GM12878 (cell line): ENCODE results near the gene MRPL12. TPM values are rescaled to one million over a fixed set of nuclear protein-coding genes. Genes with fewer than 3 reads are reported as not detected.

Experiments
- ATAC-seq: fragments of 200-7000 bp; cut with Tn5 transposase; 3 replicates; pipeline ENCODE4 v1.9.1; 2020; ENCODE audit warnings: mild to moderate bottlenecking, moderate library complexity
- BruUV-seq: library from RNA; stranded (reverse); fragments of 400-500 nt; replicated peaks from 2 replicates; lab custom pipeline; 2021; lab: Mats Ljungman, UMichigan
- CTCF ChIA-PET: fragments of 300-600 bp; sonication (Branson Sonifier 250); formaldehyde crosslinking; extraction: SDS; loops from one replicate; lab custom pipeline; 2021; ENCODE audit warnings: inconsistent platforms; lab: Yijun Ruan, JAX
- POLR2A ChIA-PET: fragments of 350-600 bp; formaldehyde crosslinking; extraction: SDS; loops from one replicate; lab custom pipeline; 2021; ENCODE audit warnings: inconsistent platforms; lab: Charles Lee
- RAD21 ChIA-PET: fragments of 300-600 bp; sonication (Branson Sonifier 250); formaldehyde crosslinking; loops from one replicate; lab custom pipeline; 2023; ENCODE audit warnings: antibody characterized with exemption; ENCODE audit not compliant: unreplicated experiment; lab: Charles Lee
- SMC1A ChIA-PET: fragments of 300-600 bp; sonication (Branson Sonifier 250); formaldehyde crosslinking; loops from one replicate; lab custom pipeline; 2023; ENCODE audit not compliant: unreplicated experiment, uncharacterized antibody; lab: Charles Lee
- DNase-seq: peaks from one replicate; pipeline ENCODE4 v3.0.0-alpha.2; 2011; ENCODE audit warnings: low read depth, low spot score
- FAIRE-seq: peaks from 3 replicates; lab custom pipeline; 2011; peaks lifted over from hg19 to GRCh38; lab: Jason Lieb, UNC
- H2AFZ ChIP-seq: 2 replicates; pipeline ENCODE4 v1.6.0; 2011; ENCODE audit warnings: low read depth, low read length, control low read depth; ENCODE audit not compliant: control insufficient read depth
- H3K27ac ChIP-seq: 2 replicates; pipeline ENCODE4 v1.5.1; 2011; ENCODE audit warnings: control low read depth; ENCODE audit not compliant: control insufficient read depth, insufficient read depth
- H3K27me3 ChIP-seq, 2 experiments: replicated peaks in 1 of 2; 2 replicates each; pipeline versions ENCODE4 v1.6.0 to v1.6.1; 2011; ENCODE audit warnings: low read length in 1 of 2; ENCODE audit not compliant: control insufficient read depth in 2 of 2, insufficient read depth in 2 of 2
- H3K36me3 ChIP-seq, 2 experiments: 2 replicates each; pipeline ENCODE4 v1.5.1; 2011; ENCODE audit warnings: low read length in 1 of 2; ENCODE audit not compliant: control insufficient read depth in 2 of 2, insufficient read depth in 2 of 2
- H3K4me1 ChIP-seq: 2 replicates; pipeline ENCODE4 v1.6.1; 2011; ENCODE audit warnings: mild to moderate bottlenecking, low read length, moderate library complexity, mixed read lengths; ENCODE audit not compliant: control insufficient read depth, insufficient read depth
- H3K4me2 ChIP-seq: 2 replicates; pipeline ENCODE4 v1.6.0; 2011; ENCODE audit warnings: control low read depth; ENCODE audit not compliant: control insufficient read depth, insufficient read depth
- H3K4me3 ChIP-seq: fragments of 200-600 bp; sonication (generic); 2 replicates; pipeline ENCODE4 v1.5.1; 2016
- H3K79me2 ChIP-seq: 2 replicates; pipeline ENCODE4 v1.6.0; 2011; ENCODE audit warnings: low read length; ENCODE audit not compliant: control insufficient read depth, insufficient read depth
- H3K9ac ChIP-seq: 2 replicates; pipeline ENCODE4 v1.8.0; 2011; ENCODE audit warnings: low read length, control low read depth, mixed read lengths; ENCODE audit not compliant: control insufficient read depth, insufficient read depth
- H3K9me3 ChIP-seq: replicated peaks from 3 replicates; pipeline ENCODE4 v1.5.1; 2011; ENCODE audit warnings: mild to moderate bottlenecking, low read length; ENCODE audit not compliant: control insufficient read depth, insufficient read depth
- H4K20me1 ChIP-seq: 2 replicates; pipeline ENCODE4 v1.6.0; 2011; ENCODE audit not compliant: control insufficient read depth, insufficient read depth
- ASH2L ChIP-seq: fragments of 300-600, 200-600 bp; sonication (generic); IDR thresholded peaks from 2 replicates; pipeline ENCODE4 v1.6.1; 2017; ENCODE audit warnings: low read depth, mild to moderate bottlenecking, borderline replicate concordance
- BACH1 ChIP-seq: fragments of 450-650 bp; IDR thresholded peaks from 2 replicates; pipeline ENCODE4 v1.6.1; 2017; ENCODE audit warnings: mild to moderate bottlenecking, borderline replicate concordance
- CEBPZ ChIP-seq: fragments of 150-350 bp; IDR thresholded peaks from 2 replicates; pipeline ENCODE4 v1.6.1; 2016; ENCODE audit warnings: low read depth, low read length
- ESRRA ChIP-seq: IDR thresholded peaks from 2 replicates; pipeline ENCODE4 v1.6.1; 2012; ENCODE audit warnings: mild to moderate bottlenecking, low read length, improper control_type of control experiment
- PAX5 ChIP-seq: IDR thresholded peaks from 2 replicates; pipeline ENCODE4 v1.6.1; 2011; ENCODE audit warnings: low read depth, low read length, borderline replicate concordance
- PBX3 ChIP-seq: IDR thresholded peaks from 2 replicates; pipeline ENCODE4 v1.6.1; 2011; ENCODE audit warnings: mild to moderate bottlenecking, low read depth, low read length, moderate library complexity; ENCODE audit not compliant: insufficient replicate concordance
- PKNOX1 ChIP-seq: fragments of 450-650 bp; IDR thresholded peaks from 2 replicates; pipeline ENCODE4 v1.6.1; 2016; ENCODE audit warnings: mild to moderate bottlenecking
- SMAD1 ChIP-seq: fragments of 450-650 bp; IDR thresholded peaks from 2 replicates; pipeline ENCODE4 v1.6.1; 2018; ENCODE audit warnings: mild to moderate bottlenecking, low read depth; ENCODE audit not compliant: partially characterized antibody
- ZNF384 ChIP-seq: IDR thresholded peaks from 2 replicates; pipeline ENCODE4 v1.6.1; 2012; ENCODE audit warnings: low read depth, mild to moderate bottlenecking, low read length, improper control_type of control experiment, borderline replicate concordance
- WGBS: methylation state at CpG from one replicate; pipeline ENCODE4 v1.1.6; 2016; ENCODE audit warnings: low lambda C conversion rate; ENCODE audit not compliant: insufficient replicate concordance, insufficient coverage; ENCODE audit errors: missing lambda C conversion rate; 5-methylcytosine and 5-hydroxymethylcytosine counted together
- in situ Hi-C: fragments of 300-500 bp; cut with MboI; formaldehyde crosslinking; loops from 9 replicates; pipeline ENCODE4 v1.14.3; 2018; ENCODE audit warnings: mixed read lengths
- intact Hi-C: fragments of 100-400 bp; cut with micrococcal nuclease; formaldehyde crosslinking; loops from one replicate; pipeline ENCODE4 v1.14.2; 2022; ENCODE audit not compliant: unreplicated experiment
- polyA plus RNA-seq, 11 experiments: library from polyadenylated mRNA; depleted of rRNA in 4 of 11; unstranded in 6 of 11; stranded (reverse) in 5 of 11; fragments of >200 nt; fragmentation: Nextera tagmentation in 4 of 11; fragmentation: Illumina TruSeq in 1 of 11; extraction: Ambion mirVana in 4 of 11; extraction: Trizol in 1 of 11; gene quantifications; 1 replicate in 1 of 11; 2 replicates in 10 of 11; pipeline versions ENCODE4 v1.2.1 to v1.2.3, GENCODE V29; 2011 to 2016; ENCODE audit warnings: inconsistent platforms in 2 of 11, missing spikeins in 2 of 11, low read depth in 1 of 11
- total RNA-seq, 4 experiments: library from RNA; depleted of rRNA in 3 of 4; stranded (reverse); fragments of >200 nt in 3 of 4; fragmentation: Illumina TruSeq in 1 of 4; extraction: Trizol in 1 of 4; gene quantifications; 2 replicates each; pipeline versions ENCODE4 v1.2.1 to v1.2.3, GENCODE V29; 2013 to 2021
- TF ChIP-seq, protein P1 (sequence below): fragments of 450-650 bp; formaldehyde crosslinking; IDR thresholded peaks from 2 replicates; pipeline ENCODE4 v1.5.0; 2022; ENCODE audit warnings: mild to moderate bottlenecking, missing genetic modification characterization
- TF ChIP-seq, protein P2 (sequence below): fragments of 150-350 bp; IDR thresholded peaks from 2 replicates; pipeline ENCODE4 v1.6.1; 2014; ENCODE audit warnings: mild to moderate bottlenecking, low read depth, low read length

MRPL12 gene
- total and polyA plus RNA-seq, 10 of the 15 experiments (the other 5 are each of a cell fraction or from before 2014, with no cell fraction given), result 1.3 to 269 (median 117) TPM

DNA sequence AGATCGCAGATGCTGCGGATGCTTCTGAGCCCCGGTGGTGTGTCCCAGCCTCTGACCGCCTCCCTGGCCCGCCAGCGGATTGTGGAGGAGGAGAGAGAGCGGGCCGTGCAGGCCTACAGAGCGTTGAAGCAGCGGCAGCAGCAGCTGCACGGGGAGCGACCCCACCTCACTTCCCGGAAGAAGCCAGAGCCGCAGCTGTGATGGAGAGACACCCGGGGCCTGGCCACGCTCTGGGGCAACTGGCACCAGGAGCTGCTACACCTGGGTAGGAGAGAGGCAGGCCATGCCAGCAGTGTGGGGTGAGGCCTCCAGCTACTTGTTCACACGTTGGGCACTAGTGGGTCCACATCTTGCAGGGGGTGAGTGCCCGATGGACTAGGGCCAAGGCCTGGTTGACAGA lies 30.7 kb upstream of the MRPL12 start (continued):
- TF ChIP-seq CEBPZ, result no peak
- no peak for TF ChIP-seq ESRRA
- TF ChIP-seq ZNF384, result no peak
- no peak for TF ChIP-seq PAX5
- TF ChIP-seq, all 136 proteins: peak for 0

DNA sequence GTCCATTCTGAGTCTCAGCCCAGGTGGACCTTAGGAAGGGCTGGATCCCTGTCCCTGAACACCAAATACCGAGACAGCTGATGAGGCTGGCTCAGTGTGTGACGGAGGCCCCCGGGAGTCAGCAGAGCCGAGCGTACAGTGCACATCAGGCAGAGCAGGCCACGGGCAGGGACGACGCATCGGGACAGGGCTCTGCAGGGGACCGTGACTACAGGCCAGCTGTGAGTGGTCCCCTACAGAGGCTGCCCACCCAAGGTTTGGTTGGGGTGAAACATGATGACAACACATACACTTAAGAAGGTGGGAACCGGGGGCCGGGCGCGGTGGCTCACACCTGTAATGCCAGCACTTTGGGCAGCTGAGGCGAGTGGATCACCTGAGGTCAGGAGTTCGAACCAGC lies 30.2 kb upstream of the MRPL12 start:
- ATAC-seq, result no peak
- CTCF ChIA-PET, result no interaction called here
- intact Hi-C loops, result no loop called here

More for the DNA sequence above, 30.2 kb upstream of the MRPL12 start:
- Histone ChIP-seq H3K9ac (no peak overlapping the region), H3K9me3 (no peaks in the 10 kb centered on the region), H3K4me2 (no peak overlapping the region), H3K4me3 (no peak overlapping the region), H3K79me2 (peaks cover 5% of the 10 kb centered on the region), H3K4me1 (0 out of 2 replicates have a peak, but pooled peaks cover 2% of the 10 kb centered on the region), H2AFZ (no peak overlapping the region), H3K27me3 (no peaks in the 10 kb centered on the region), H4K20me1 (no peaks in the 10 kb centered on the region), H3K27ac (no peak overlapping the region), H3K36me3 (peaks cover 11 to 23% of the 10 kb centered on the region in 2 experiments)
- DNase-seq (no peak), FAIRE-seq (no peak)
- ChIA-PET POLR2A (no interaction called here), RAD21 (no interaction called here), SMC1A (no interaction called here)
- WGBS, result 94% methylated on average over 16 of the region's 16 CpGs
- BruUV-seq, result no TSS peak
- in situ Hi-C loops, result no loop called here
- TF ChIP-seq PKNOX1, result no peak
- TF ChIP-seq, protein P1, sequence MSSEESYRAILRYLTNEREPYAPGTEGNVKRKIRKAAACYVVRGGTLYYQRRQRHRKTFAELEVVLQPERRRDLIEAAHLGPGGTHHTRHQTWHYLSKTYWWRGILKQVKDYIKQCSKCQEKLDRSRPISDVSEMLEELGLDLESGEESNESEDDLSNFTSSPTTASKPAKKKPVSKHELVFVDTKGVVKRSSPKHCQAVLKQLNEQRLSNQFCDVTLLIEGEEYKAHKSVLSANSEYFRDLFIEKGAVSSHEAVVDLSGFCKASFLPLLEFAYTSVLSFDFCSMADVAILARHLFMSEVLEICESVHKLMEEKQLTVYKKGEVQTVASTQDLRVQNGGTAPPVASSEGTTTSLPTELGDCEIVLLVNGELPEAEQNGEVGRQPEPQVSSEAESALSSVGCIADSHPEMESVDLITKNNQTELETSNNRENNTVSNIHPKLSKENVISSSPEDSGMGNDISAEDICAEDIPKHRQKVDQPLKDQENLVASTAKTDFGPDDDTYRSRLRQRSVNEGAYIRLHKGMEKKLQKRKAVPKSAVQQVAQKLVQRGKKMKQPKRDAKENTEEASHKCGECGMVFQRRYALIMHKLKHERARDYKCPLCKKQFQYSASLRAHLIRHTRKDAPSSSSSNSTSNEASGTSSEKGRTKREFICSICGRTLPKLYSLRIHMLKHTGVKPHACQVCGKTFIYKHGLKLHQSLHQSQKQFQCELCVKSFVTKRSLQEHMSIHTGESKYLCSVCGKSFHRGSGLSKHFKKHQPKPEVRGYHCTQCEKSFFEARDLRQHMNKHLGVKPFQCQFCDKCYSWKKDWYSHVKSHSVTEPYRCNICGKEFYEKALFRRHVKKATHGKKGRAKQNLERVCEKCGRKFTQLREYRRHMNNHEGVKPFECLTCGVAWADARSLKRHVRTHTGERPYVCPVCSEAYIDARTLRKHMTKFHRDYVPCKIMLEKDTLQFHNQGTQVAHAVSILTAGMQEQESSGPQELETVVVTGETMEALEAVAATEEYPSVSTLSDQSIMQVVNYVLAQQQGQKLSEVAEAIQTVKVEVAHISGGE (CRISPR knock-in tag), result no peak
- TF ChIP-seq PBX3, result no peak
- no peak for TF ChIP-seq SMAD1
- TF ChIP-seq, protein P2, sequence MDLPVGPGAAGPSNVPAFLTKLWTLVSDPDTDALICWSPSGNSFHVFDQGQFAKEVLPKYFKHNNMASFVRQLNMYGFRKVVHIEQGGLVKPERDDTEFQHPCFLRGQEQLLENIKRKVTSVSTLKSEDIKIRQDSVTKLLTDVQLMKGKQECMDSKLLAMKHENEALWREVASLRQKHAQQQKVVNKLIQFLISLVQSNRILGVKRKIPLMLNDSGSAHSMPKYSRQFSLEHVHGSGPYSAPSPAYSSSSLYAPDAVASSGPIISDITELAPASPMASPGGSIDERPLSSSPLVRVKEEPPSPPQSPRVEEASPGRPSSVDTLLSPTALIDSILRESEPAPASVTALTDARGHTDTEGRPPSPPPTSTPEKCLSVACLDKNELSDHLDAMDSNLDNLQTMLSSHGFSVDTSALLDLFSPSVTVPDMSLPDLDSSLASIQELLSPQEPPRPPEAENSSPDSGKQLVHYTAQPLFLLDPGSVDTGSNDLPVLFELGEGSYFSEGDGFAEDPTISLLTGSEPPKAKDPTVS, result no peak
- TF ChIP-seq BACH1, result no peak
- TF ChIP-seq ASH2L, result no peak
